Sigmoid colon (tissue), 4 donors: Measurements from ENCODE around the gene CEP112.

Source experiments
- EP300 ChIP-seq, 4 donors: sonication (generic); formaldehyde crosslinking; IDR thresholded peaks; one replicate each; pipeline ENCODE4 v1.6.1; 2017; ENCODE audit warnings: antibody characterized with exemption in 4 of 4
- POLR2A ChIP-seq, 2 donors: fragments of 450-650 bp; IDR thresholded peaks; one replicate each; pipeline ENCODE4 v1.6.1; 2016; ENCODE audit warnings: antibody characterized with exemption in 2 of 2, mild to moderate bottlenecking in 2 of 2, moderate library complexity in 2 of 2
- POLR2AphosphoS5 ChIP-seq, 4 donors: sonication (generic); formaldehyde crosslinking; IDR thresholded peaks; one replicate each; pipeline ENCODE4 v1.6.1; 2017; ENCODE audit warnings: antibody characterized with exemption in 4 of 4
- TF ChIP-seq, protein P1 (sequence below), 4 experiments: fragments of 450-650 bp in 3 of 4; fragments of 200-600 bp in 1 of 4; IDR thresholded peaks; one replicate each; pipeline ENCODE4 v1.5.1; 2016 to 2019; ENCODE audit warnings: antibody characterized with exemption in 4 of 4, mild to moderate bottlenecking in 3 of 4, moderate library complexity in 2 of 4

DNA sequence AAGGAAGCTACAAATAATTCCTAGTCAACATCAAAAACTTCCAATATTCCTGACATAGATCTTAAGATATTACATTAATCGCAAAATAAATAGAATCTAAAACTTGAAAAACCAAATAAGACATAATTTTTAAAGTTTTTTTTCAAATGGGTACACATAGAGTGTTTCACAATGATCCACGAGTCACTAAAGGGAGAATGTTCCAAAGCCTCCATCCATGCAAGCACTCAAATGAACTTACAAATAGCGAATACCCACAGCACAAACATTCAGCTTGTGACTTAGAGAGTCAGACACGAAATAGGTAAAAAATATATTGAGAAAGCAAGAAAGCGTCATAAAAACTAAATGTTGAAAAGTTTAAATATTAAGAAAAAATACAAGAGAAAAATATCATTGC lies 65.7 kb downstream of the CEP112 start:
- no peak for TF ChIP-seq POLR2A (IDR thresholded peaks at IDR 0.05)
- TF ChIP-seq, protein P1, sequence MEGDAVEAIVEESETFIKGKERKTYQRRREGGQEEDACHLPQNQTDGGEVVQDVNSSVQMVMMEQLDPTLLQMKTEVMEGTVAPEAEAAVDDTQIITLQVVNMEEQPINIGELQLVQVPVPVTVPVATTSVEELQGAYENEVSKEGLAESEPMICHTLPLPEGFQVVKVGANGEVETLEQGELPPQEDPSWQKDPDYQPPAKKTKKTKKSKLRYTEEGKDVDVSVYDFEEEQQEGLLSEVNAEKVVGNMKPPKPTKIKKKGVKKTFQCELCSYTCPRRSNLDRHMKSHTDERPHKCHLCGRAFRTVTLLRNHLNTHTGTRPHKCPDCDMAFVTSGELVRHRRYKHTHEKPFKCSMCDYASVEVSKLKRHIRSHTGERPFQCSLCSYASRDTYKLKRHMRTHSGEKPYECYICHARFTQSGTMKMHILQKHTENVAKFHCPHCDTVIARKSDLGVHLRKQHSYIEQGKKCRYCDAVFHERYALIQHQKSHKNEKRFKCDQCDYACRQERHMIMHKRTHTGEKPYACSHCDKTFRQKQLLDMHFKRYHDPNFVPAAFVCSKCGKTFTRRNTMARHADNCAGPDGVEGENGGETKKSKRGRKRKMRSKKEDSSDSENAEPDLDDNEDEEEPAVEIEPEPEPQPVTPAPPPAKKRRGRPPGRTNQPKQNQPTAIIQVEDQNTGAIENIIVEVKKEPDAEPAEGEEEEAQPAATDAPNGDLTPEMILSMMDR (IDR thresholded peaks at IDR 0.05), result no peak
- no peak for TF ChIP-seq POLR2AphosphoS5 (IDR thresholded peaks at IDR 0.05)
- TF ChIP-seq EP300 (IDR thresholded peaks at IDR 0.05), result no peak
